ENCODE data around the gene KRT25. TPM values are rescaled to one million over a fixed set of nuclear protein-coding genes. Genes with fewer than 3 reads are reported as not detected.

KRT25 gene
- total and polyA plus RNA-seq, 2 of the 4 experiments (the other 2 are of a cell fraction) = not detected

- H2BK120ac ChIP-seq (ENCODE audit: low read depth, low read length) = no peak overlapping the region
- ChIA-PET POLR2A (ENCODE audit: unreplicated experiment) (no interaction called here), CTCF (no interaction called here)
- peaks cover 32% of the 10 kb centered on the region for H3K27me3 ChIP-seq (ENCODE audit: control insufficient read depth, insufficient read depth, low read length)
- no peak overlapping the region for H3K56ac ChIP-seq (ENCODE audit: extremely low read depth, insufficient read depth, low read length)
- H3K36me3 ChIP-seq (ENCODE audit: control insufficient read depth, insufficient read depth, low read length) = no peaks in the 10 kb centered on the region
- no peak overlapping the region for H2BK5ac ChIP-seq (ENCODE audit: low read depth, low read length, poor library complexity, severe bottlenecking)
- no peak overlapping the region for H2AK5ac ChIP-seq (ENCODE audit: low read depth, low read length)
- no peaks in the 10 kb centered on the region for H3K4me1 ChIP-seq (ENCODE audit: control insufficient read depth, insufficient read depth, low read length)
- no peak overlapping the region for H3K4ac ChIP-seq (ENCODE audit: low read depth, low read length)
- no peak for DNase-seq
- no peak overlapping the region for H2AFZ ChIP-seq (replicated peaks; ENCODE audit: low read length, poor library complexity)
- no peak overlapping the region for H3K27ac ChIP-seq (ENCODE audit: insufficient read depth, low read length)
- H3K23ac ChIP-seq (ENCODE audit: low read depth, low read length) = no peak overlapping the region
- H3K18ac ChIP-seq (ENCODE audit: low read depth, low read length) = no peak overlapping the region
- TF ChIP-seq, protein P1, sequence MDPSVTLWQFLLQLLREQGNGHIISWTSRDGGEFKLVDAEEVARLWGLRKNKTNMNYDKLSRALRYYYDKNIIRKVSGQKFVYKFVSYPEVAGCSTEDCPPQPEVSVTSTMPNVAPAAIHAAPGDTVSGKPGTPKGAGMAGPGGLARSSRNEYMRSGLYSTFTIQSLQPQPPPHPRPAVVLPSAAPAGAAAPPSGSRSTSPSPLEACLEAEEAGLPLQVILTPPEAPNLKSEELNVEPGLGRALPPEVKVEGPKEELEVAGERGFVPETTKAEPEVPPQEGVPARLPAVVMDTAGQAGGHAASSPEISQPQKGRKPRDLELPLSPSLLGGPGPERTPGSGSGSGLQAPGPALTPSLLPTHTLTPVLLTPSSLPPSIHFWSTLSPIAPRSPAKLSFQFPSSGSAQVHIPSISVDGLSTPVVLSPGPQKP (IDR thresholded peaks at IDR 0.05; ENCODE audit: borderline replicate concordance, low read depth, low read length) = no peak
- no peak for TF ChIP-seq BHLHE40 (IDR thresholded peaks at IDR 0.05; ENCODE audit: low read depth, low read length)
- no peak for TF ChIP-seq MAZ (IDR thresholded peaks at IDR 0.05; ENCODE audit: borderline replicate concordance, low read depth, low read length)
- TF ChIP-seq RCOR1 (IDR thresholded peaks at IDR 0.05; ENCODE audit: insufficient replicate concordance, low read length) = no peak
- no peak for TF ChIP-seq MAFK (IDR thresholded peaks at IDR 0.05; ENCODE audit: low read depth, low read length)
- no peak for TF ChIP-seq RFX5 (IDR thresholded peaks at IDR 0.05; ENCODE audit: low read depth, low read length)
- no peak for TF ChIP-seq MXI1 (IDR thresholded peaks at IDR 0.05; ENCODE audit: borderline replicate concordance, low read depth, low read length)
- TF ChIP-seq CTCF (conservative IDR thresholded peaks at IDR 0.05; ENCODE audit: low read depth, low read length) = no peak
- TF ChIP-seq, protein P2, sequence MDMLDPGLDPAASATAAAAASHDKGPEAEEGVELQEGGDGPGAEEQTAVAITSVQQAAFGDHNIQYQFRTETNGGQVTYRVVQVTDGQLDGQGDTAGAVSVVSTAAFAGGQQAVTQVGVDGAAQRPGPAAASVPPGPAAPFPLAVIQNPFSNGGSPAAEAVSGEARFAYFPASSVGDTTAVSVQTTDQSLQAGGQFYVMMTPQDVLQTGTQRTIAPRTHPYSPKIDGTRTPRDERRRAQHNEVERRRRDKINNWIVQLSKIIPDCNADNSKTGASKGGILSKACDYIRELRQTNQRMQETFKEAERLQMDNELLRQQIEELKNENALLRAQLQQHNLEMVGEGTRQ (IDR thresholded peaks at IDR 0.05; ENCODE audit: low read depth, low read length) = no peak
- no peak for TF ChIP-seq RAD21 (IDR thresholded peaks at IDR 0.05; ENCODE audit: low read length)
- TF ChIP-seq CHD1 (IDR thresholded peaks at IDR 0.05; ENCODE audit: low read depth, low read length) = no peak
- TF ChIP-seq POLR2A (IDR thresholded peaks at IDR 0.05; ENCODE audit: low read depth, low read length) = no peak
- TF ChIP-seq SMC3 (IDR thresholded peaks at IDR 0.05; ENCODE audit: low read depth, low read length) = no peak
- no peak for TF ChIP-seq NFE2L2 (IDR thresholded peaks at IDR 0.05; ENCODE audit: low read depth, low read length)
- TF ChIP-seq FOS (IDR thresholded peaks at IDR 0.05; ENCODE audit: low read depth, low read length) = no peak
- TF ChIP-seq CEBPB (IDR thresholded peaks at IDR 0.05; ENCODE audit: low read depth, low read length) = no peak
- no peaks in the 10 kb centered on the region for H3K9me1 ChIP-seq (ENCODE audit: insufficient read depth, low read length)
- H4K5ac ChIP-seq (ENCODE audit: low read depth, low read length) = no peak overlapping the region
- H3K14ac ChIP-seq (replicated peaks; ENCODE audit: low read depth, low read length) = no peak overlapping the region
- in situ Hi-C loops (cut with MboI; ENCODE audit: low sequenced_read_pairs) (no loop called here), intact Hi-C loops (cut with micrococcal nuclease) (loop anchor here (10.0 kb wide), 1 partner anchor 47 kb away; the partner anchor contains the start of gene KRT25), dilution Hi-C loops (cut with HindIII; ENCODE audit: low sequenced_read_pairs, unreplicated experiment) (no loop called here)
- H4K8ac ChIP-seq (ENCODE audit: low read depth in 2 of 2, low read length in 2 of 2) = no peak overlapping the region
- no peaks in the 10 kb centered on the region; the same call in 1 of the 2 replicates for H3K9me3 ChIP-seq (ENCODE audit: control insufficient read depth, insufficient read depth, low read length)
- no peak overlapping the region for H3K9ac ChIP-seq (ENCODE audit: low read depth, low read length)
- H4K20me1 ChIP-seq (ENCODE audit: insufficient read depth, low read length) = no peaks in the 10 kb centered on the region
- no peak overlapping the region for H3K4me3 ChIP-seq (ENCODE audit: insufficient read depth, low read depth, low read length)
- H3K4me2 ChIP-seq (ENCODE audit: low read depth, low read length) = no peak overlapping the region
- 80% methylated on average over 1 of the region's 7 CpGs; no CpG with 5 or more reads in 1 of the 2 experiments for WGBS, 2 experiments (ENCODE audit: extremely low coverage in 2 of 2, insufficient read length in 1 of 2)
- no peak overlapping the region for H2AK9ac ChIP-seq (replicated peaks; ENCODE audit: low read depth, low read length, poor library complexity)
- H4K91ac ChIP-seq (ENCODE audit: insufficient read depth, low read depth, low read length) = no peak overlapping the region
- no peak overlapping the region for H2BK15ac ChIP-seq (ENCODE audit: low read depth, low read length)
- no peak overlapping the region for H2BK20ac ChIP-seq (ENCODE audit: low read depth, low read length)
- no peak for ATAC-seq (ENCODE audit: low read depth)
- no TSS peak for BruUV-seq (replicated peaks)
- no peaks in the 10 kb centered on the region for H3K79me1 ChIP-seq (ENCODE audit: low read depth in 1 of 2, low read length in 2 of 2)
Measured at GRCh38 chr17:40707745-40708144, 47.4 kb downstream of the KRT25 start.
